ENCODE measurements around the gene SEC14L5. TPM values are rescaled to one million over a fixed set of nuclear protein-coding genes. Genes with fewer than 3 reads are reported as not detected.

The SEC14L5 gene
- total RNA-seq, 1 donor from 2014 or later, result 1.2 TPM

DNA sequence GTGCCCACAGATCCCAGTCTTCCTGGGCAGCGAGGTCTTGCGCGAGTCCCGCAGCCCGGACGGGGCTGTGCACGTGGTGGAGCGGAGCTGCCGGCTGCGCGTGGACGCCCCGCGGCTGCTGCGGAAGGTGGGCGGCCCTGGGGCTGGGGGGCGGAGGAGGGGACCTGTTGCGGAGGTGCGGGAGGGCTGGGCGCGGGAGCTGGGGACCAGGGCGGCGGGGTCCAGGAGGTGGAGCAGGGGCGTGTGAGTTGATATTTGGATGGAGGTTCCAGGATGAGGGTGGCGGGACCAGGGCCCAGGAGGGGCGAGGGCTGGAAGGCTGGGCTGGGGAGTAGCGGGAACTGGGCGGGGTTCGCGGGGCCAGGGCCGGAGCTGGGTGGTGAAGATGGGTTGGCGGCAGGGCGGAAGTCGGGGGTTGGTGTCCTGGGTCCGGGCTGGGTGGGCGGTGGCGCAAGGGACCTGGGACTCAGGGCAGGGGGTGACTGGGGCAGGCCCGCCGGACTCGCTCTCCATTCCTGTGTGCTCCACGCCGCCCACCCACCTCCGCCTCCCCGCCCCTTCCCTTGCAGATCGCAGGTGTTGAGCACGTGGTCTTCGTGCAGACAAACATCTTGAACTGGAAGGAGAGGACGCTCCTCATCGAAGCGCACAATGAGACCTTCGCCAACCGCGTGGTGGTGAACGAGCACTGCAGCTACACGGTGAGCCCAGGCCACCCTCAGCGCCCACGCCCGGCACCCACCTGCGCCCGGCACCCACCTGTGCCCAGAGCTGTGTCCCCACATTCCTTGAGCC is 29.6 kb downstream of the SEC14L5 start:
- no peak for ATAC-seq

DNA sequence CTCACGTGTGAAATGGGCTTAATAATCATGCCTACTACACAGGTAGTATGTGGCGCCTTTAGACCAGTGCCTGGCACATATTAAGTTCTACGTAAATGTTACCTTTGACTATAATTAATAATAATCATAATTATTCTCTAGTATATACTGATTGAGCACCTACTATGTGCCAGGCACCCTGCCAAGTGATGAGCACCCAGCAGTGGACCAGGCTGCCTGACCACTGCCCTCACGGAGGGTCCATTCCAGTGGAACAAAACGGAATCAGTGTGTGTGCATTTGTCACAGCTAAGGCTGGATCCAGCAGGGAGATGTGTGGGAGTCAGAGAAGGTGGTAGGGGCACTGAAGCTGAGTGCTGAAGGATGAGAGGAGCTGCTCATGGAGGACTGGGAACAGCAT is 30.5 kb downstream of the SEC14L5 start:
- no peak for ATAC-seq

DNA sequence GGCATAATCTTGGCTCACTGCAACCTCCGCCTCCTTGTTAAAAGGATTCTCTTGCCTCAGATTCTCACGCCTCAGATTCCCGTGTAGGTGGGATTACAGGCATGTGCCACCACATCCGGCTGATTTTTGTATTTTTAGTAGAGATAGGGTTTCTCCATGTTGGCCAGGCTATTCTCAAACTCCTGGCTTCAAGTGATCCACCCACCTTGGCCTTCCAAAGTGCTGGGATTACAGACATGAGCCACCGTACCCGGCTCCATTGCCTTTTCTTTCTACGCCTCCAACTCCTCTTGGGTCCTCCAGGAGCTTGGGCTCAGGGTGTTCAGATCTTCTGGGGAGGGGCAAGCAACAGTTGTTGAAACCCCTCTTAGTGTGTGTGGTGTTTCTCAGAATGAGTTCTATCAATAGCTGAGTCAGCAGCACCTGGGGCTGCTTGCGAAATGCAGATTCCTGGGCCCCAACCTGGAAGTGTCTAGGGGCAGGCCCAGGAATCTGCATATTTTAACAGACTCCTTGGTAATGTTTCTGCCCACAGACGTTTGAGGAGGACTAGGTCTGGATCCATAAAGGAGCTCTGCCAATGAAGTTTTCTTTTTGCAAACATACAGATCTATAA is 31.4 kb downstream of the SEC14L5 start:
- no peak for ATAC-seq

DNA sequence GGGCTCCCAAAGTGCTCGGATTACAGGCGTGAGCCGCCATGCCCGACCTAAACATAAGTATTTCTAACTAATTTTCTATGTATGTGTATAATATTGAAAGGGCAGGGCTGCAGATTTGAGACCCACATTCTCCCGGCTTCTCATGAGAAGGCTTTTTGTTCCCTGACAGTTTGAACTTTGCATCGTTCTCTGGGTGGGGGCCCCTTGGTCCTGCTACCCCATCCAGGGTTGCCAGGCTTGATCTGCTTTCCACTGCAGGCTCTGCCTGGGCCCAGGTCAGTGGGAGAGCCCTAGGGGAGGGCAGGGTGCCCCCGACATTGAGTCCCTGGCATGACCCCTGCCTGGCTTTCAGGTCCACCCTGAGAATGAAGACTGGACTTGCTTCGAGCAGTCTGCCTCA is 32.3 kb downstream of the SEC14L5 start:
- no peak for ATAC-seq

DNA sequence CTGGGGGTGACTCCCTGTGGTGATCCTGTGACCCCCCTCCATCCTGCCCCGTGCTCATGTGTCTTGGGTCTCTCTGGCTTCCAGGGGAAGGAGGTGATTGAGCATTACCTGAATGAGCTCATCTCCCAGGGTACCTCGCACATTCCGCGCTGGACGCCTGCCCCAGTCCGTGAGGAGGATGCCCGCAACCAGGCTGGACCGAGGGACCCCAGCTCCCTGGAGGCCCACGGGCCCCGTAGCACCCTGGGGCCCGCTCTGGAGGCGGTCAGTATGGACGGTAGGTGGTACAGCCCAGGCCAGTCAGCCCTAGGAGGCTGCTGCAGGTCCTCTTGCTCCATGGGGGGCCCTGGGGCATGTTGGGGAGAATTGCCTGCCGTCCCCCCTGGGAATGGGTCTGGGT is 33.6 kb downstream of the SEC14L5 start:
- ATAC-seq, result no peak

DNA sequence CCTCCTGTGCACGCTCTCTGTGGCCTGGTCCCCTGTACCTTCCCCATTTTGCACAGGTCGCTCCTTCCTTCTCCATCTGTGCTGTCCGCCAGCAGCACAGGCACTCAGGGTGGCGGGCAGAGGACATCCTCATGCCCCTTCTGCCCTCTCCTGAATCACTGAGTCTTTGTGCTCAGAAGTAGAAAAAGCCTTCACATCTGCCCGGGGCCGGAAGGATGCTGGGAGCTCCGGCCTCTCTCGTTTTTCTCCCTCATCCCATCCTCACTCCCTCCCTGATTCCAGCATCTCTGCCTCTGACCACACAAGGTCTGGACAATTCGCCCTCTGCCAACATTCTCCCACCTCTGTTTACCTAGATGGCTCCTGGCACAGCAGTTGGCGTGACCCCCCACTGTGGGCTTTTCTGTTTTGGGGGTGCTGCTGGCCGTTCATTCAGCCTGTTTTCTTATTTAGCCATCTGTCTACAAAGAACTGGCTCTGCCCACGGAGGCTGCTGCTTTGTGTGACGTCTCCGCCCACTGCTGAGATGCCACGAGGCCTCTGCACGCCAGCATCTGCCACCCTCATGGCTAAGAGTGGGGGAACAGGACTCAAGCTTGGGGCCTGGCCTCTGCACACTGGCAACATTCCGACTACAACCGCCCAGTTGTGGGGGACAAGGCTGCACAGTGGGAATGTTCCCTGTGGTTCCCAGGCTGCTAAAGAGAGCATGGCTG is 36.7 kb downstream of the SEC14L5 start:
- ATAC-seq, result no peak

DNA sequence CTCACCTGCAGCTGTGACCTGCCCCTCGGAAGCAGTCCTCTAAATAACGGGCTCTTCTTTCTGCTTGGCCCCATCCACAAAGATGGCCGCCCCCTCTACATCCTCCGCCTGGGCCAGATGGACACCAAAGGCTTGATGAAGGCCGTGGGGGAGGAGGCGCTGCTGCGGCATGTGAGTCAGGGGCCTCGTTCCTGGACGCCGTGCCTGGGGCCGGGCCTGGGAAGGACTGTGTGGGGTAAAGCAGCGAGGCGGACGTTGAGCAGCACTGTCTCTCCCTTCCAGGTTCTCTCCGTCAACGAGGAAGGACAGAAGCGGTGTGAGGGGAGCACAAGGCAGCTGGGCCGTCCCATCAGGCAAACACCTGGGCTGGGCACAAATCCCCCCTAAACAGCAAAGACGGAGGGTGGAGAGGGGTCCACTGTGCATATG is 42.5 kb downstream of the SEC14L5 start:
- no peak for ATAC-seq

DNA sequence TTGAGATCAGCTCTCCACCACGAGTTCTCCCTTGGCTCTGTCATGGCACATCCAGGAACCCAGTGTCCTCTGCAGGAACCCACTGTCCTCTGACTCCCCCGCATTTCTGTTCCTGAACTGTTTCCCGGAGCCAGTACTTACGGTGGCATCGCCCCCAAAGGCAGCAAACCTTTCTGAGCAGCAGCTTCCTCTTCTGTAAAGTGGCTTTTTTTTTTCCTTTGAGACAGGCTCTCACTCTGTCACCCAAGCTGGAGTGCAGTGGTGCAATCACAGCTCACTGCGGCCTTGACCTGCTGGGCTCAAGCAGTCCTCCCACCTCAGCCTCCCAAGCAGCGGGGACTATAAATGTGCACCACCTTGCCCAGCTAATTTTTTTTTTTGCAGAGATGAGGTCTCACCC is 43.4 kb downstream of the SEC14L5 start:
- ATAC-seq, result no peak

DNA sequence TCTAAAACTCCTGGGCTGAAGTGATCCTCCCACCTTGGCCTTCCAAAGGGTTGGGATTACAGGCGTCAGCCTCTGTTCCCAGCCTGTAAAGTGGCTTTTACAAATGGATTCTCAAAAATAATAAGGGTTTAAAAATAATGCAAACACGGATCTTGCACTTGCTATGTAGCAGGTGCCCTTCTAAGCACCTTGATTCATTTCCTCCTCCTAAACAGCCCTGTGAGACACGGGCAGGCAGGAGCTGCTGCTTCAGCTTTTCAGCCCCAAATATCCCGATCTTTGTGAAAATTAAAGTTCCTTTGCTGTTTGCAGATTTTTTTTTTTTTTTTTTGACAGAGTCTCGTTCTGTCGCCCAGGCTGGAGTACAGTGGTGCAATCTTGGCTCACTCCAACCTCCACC is 43.9 kb downstream of the SEC14L5 start:
- no peak for ATAC-seq

DNA sequence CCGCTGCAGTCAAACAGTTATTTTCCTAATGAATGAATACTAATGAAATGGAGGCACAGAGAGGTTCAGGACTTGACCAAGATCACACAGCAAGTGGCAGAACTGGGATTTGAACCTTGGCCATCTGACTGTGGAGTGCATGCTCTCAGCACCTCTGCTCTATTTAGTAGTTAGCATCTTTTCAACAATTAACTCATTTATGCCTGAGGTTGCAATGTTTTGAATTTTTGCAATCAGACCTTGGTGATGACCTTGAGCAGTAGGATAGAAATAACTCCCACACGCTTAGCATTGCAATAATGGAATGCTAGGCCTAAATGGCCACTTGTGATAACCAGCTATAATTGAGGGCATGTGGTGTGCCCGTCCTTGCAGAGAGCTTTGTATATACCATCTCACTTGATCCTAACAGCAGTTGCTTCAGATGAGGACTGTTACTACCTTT is 44.6 kb downstream of the SEC14L5 start:
- no peak for ATAC-seq

DNA sequence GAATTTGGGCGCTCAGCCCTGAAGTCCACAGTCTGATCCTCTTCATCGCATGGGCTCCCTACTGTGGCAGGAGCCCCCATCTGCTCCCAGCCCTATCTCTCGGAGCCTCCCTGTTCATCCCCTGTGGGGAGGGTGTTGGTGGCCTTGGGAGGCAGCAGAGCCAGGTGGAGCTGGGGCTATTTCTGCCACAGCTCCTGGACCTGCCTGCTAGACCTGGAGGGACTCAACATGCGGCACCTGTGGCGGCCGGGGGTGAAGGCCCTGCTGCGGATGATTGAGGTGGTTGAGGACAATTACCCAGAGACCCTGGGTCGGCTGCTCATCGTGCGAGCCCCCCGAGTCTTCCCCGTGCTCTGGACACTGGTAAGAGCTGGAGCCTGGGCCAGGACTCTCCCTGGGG is 45.1 kb downstream of the SEC14L5 start:
- no peak for ATAC-seq

DNA sequence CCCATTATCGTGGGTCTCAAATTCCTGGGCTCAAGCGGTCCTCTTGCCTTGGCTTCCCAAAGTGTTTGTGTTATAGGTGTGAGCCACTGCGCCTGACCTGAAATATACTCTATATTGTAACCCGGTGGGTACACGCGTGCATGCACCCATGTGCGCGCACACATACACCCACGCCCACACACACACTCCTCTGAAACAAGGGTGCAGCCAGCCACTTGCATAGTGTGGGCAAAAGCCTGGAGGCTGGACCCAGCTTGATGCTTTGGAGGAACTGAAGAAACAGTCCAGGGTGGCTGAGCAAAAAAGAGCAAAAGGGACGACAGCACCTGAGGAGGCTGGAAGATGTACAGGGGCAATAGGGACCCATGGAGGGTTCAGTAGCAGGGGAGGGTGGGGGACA is 45.7 kb downstream of the SEC14L5 start:
- ATAC-seq, result no peak

DNA sequence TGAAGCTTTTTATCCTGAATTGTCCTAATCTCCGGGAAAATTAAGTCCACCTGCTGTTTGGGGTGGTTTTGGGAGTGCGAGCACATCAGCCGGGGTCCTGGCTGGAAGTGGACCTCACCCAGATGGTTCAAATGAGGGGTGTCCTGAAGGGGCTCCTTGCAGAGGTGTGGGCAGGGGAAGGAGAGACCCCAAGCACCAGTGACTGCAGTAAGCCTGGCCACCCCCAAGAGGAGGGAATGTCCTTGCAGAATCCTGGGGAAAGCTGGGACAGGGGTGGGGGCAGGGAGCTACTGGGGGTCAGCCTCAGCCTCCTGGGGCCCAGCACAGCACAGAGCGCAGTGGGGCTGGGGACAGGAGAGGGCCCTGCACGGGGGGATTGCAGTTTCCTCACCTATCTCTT is 46.2 kb downstream of the SEC14L5 start:
- no peak for ATAC-seq

DNA sequence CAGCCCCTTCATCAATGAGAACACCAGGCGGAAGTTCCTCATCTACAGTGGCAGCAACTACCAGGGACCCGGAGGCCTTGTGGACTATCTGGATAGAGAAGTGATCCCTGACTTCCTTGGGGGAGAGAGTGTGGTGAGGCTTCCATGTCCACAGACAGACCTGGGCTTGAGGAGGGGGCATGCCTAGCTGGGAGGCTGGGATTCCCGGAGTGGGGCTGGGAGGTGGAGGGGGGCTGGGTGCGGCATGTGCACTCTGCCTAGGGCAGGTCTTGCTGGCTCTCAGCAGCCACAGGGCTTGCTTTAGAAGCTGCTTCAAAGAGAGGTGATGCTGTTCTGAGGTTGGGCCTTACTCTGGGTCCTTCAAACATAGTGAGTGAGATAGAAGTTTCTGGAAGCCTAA is 47.8 kb downstream of the SEC14L5 start:
- ATAC-seq, result no peak

DNA sequence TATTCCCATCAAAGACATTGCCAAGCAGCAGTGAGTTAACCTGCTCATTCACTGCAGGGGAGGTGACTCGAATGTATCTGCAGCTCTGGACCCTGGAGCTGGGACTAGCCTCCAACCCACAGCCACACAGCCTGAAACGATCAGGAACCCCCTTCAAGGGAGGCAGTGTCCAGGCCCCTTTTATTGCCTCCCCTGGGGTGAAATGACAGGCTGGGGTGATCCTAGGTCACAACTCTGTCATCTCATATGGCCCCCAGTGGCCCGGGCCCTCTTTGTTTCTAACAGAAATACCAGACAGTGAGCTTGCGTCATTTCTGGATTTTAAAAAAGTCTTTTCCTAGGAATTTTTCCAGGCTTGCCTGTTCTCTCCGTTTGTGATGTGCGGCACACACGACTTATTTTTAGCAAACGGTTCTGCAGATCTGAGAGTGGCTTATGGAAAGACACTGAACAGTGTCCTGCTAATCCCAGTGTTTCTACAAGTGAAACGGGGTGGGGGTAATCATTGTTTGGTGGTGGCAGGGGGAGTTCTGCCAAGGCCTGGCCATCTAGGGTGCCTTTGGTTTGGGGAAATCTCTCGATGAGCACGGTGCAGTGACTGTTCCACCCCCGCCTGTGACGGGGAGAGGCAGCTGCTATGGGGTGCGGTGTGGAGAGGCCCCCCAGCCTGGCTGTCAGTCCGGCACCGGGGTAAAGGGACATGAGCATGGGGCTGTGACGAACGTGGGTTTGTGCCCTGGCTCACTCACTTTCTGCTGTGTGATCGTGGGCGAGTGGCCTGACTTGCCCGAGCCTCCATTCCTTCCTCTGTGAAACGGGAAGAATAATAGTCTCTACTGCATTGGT is 48.4 kb downstream of the SEC14L5 start:
- no peak for ATAC-seq

DNA sequence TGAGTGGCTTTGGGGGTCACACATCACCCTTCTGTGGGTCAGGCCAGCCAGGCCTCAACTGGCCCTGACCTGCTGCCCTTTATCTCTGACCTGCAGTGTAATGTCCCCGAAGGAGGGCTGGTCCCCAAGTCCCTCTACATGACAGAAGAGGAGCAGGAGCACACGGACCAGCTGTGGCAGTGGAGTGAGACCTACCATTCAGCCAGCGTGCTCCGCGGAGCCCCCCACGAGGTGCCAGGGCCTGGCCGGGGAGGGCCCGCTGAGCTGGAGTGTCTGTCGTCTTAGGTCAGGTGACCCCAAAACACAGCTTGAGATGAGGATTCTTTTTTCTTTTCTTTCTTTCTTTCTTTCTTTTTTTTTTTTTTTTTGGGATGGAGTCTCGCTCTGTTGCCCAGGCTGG is 49.1 kb downstream of the SEC14L5 start:
- ATAC-seq, result no peak

DNA sequence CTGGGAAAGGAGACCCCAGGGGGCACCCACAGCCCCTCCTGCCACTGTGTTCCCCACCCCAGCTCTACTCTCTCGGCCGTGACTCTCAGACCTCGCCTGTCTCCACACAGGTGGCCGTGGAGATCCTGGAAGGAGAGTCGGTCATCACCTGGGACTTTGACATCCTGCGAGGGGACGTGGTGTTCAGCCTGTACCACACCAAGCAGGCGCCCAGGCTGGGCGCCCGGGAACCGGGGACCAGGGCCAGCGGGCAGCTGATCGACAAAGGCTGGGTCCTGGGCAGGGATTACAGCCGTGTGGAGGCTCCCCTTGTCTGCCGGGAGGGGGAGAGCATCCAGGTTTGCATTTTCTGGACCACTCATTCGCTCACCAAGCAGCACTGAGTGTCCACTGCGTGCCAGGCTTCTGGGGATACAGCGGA is 50.2 kb downstream of the SEC14L5 start:
- ATAC-seq, result no peak

DNA sequence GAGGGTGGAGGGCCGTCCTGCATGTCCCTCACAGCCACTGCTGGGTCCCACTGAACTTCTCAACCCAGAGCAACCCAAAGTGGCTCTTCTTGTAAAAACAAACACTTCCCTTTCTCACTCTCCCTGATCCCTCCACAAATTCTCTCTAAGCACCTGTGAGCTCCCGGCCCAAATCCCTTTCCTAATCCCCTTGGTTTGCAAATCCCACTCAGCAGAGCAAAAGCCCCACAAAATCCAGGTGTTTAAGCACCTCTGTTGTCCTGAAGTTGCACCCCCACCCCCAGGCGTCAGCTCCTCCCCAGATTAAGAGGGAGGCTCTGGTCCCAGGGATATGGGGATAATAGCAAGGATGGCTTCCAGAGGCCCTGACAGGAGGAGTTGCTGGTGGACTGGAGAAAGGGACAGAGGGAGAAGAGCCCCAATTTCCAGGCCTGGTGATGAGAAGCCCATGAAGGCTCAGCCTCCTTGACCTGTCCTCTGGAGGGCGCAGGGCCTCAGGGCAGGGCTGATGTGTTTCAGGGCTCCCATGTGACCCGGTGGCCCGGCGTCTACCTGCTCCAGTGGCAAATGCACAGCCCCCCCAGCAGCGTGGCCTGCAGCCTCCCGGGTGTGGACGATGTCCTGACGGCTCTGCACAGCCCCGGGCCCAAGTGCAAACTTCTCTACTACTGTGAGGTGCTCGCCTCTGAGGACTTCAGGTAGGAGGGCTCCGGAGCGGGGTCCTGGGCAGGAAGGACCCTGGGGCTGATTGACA is 52.6 kb downstream of the SEC14L5 start:
- ATAC-seq, result no peak

DNA sequence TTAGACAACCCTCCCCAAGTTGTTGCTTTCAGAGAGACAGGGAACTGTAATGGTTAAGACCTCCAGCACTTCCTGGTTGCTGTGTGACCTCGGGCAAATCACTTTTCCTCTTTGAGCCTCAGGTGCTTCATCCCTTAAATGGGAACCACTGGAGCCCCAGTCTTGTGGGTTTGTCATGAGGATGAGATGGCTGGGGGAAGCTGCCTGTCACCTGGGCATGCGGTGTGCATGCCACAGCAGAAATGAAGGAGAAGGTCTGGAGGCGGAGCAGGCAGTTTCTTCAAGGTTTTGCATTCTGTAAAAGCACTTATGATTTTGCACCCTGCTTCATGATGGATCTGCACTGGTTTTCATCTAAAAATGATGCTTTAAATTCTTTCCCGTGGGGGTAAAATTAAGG is 53.5 kb downstream of the SEC14L5 start:
- ATAC-seq, result no peak

DNA sequence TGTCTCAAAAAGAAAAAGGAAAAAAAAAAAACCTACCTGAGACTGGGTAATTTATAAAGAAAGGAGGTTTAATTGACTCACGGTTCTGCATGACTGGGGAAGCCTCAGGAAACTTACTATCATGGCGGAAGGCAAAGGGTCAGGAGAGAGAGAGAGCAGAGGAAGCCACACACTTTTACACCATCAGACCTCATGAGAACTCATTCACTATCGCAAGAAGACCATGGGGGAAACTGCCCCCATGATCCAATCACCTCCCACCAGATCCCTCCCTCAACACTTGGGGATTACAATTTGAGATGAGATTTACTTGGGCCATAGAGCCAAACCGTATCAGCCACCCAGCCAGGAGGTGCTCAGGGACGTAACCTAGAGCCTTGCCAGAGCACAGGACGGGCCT is 54.8 kb downstream of the SEC14L5 start:
- ATAC-seq, result no peak

DNA sequence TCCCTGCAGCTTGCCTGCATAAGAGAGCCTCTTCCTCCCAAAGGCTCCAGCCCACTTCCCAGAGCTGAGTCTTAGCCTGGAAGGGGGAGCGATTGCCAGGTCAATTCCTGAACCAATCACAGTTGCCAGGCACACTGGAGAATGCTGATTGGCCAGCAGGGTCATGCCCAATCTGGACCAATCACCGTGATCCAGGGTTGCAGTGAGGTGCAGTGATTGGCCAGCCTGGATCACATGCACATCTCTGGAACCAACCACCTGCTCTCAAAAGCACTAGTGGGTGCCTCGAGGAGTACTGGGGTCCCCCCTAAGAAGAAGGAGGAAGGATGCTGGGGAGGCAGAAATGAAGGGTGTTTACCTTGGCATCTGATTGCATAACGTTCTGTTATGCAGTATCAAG is 57.2 kb downstream of the SEC14L5 start:
- ATAC-seq, result no peak

DNA sequence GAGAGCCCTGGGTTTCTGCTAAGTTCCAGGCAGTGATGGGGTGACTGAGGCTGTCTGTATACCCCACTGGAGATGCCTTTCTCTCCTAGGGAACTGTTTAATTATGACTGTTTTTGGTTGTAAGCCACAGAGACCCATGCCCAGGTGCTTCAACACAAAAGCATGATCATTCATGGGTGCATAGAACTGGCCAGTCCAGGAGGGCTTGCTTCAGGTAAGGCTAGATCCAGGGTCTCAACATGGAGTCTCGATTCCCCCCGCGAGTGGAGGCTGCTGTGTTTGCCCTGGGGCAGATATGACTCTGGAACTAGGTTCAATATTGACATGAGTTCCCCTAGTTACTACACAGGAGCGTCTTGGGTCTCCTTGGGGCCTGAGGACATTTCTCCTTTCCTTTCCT is 57.8 kb downstream of the SEC14L5 start:
- ATAC-seq, result no peak
